ENCODE results near the gene KLF16. TPM values are rescaled to one million over a fixed set of nuclear protein-coding genes. Genes with fewer than 3 reads are reported as not detected.
A peak's percentile ranks its signal among the peaks of the same experiment; 100 is the strongest.

The KLF16 gene
- total RNA-seq, 4 donors from 2014 or later: 1.8 to 6.4 (median 3.4) TPM

DNA sequence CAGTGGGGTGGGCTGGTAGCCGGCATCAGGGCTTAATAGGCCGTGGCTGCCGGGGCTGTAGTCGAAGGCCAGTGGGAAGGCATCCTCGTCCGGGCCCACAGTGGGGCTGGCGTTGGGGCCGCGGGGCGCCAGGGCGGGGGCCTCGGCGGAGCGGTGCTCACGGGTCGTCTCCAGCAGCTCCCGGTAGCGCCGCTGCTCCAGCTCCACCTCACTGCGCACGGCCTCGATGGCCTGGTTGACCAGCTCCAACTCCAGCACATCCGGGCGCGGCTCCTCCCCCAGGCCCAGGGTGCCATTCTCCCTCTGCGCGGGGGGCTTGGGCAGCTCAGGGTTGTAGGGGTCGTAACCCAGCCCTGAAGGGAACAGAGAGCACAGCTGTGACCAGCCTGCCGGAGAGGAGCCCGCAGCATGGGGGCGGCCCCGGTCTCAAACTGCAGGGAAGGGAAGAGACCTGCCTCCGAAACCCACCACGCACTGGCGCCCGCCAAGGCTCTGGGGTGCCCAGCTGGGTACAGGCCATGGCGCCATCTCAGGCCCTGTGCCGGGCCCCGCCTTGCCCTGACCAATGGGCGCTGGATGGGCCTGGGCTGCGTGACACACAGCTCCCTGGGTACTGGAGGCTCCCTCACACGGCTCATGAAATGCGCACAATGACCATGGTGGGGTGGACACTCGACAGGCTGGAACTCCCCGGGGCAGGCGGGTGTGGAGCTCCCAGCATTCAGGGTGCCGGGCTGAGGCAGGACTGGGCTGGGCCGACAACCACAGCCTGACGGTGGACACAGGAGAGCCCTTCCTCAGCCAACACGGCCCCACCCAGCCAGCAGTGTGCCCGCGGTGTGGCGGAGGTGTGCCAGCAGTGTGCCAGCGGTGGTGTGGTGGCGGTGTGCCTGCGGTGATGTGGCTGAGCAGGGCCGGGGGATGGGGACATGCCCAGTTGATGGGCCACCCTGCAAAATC is 34.8 kb downstream of the KLF16 start:
- Histone ChIP-seq H3K27ac (no peak overlapping the region), H3K9me3 (no peaks in the 10 kb centered on the region), H3K4me1 (peaks cover 0 to 10% of the 10 kb centered on the region in 2 donors), H3K27me3 (no peaks in the 10 kb centered on the region), H3K4me3 (replicated peaks in 1 of 3) (no peak overlapping the region), H3K36me3 (peaks cover 3 to 25% of the 10 kb centered on the region in 2 donors)
- no peak for TF ChIP-seq POLR2A (IDR thresholded peaks at IDR 0.05)
- TF ChIP-seq, protein P1, sequence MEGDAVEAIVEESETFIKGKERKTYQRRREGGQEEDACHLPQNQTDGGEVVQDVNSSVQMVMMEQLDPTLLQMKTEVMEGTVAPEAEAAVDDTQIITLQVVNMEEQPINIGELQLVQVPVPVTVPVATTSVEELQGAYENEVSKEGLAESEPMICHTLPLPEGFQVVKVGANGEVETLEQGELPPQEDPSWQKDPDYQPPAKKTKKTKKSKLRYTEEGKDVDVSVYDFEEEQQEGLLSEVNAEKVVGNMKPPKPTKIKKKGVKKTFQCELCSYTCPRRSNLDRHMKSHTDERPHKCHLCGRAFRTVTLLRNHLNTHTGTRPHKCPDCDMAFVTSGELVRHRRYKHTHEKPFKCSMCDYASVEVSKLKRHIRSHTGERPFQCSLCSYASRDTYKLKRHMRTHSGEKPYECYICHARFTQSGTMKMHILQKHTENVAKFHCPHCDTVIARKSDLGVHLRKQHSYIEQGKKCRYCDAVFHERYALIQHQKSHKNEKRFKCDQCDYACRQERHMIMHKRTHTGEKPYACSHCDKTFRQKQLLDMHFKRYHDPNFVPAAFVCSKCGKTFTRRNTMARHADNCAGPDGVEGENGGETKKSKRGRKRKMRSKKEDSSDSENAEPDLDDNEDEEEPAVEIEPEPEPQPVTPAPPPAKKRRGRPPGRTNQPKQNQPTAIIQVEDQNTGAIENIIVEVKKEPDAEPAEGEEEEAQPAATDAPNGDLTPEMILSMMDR (IDR thresholded peaks at IDR 0.05): no peak
- WGBS, 2 donors: 93 to 96% methylated on average over 8 to 34 of the region's 57 CpGs
- intact Hi-C loops (cut with DNase I): no loop called here
- DNase-seq: no peak

DNA sequence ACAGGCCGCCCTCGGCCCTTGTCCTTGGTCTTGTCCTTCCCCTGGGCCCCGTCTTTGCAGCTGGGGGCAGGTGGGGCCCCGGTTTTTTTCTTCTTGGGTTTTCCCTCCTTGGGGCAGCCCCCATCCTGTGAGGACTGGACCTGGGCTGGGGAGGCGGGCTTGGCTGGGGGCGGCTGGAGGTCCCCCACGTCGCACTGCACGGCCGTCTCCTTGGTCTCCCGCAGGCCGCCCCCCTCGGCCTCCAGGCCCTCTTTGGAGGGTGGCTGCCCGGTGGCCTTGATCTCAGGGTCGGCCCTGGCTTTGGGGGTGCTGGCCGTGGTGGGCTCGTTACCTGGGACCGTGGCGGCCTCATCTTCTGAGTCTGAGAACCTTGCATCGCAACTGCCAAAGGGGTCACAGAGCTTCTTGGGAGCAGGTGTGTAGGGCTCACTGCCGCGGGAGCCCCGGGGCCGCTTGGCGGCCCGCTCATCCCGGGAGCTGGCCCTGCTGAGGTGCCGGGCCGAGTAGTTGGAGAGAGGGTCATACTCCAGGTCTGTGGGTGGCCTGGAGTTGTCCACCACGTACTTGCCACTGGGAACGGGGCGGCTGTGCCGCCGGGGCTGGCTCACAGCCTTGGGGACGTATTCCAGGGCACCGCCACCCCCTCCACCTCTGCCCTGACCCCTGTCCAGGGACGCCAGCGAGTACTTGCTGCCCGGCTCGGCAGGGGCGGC is 35.7 kb downstream of the KLF16 start:
- Histone ChIP-seq H3K27me3 (no peaks in the 10 kb centered on the region), H3K27ac (no peak overlapping the region), H3K4me3 (replicated peaks in 1 of 3) (no peak overlapping the region), H3K4me1 (peaks cover 0 to 10% of the 10 kb centered on the region in 2 donors), H3K36me3 (peaks cover 3 to 31% of the 10 kb centered on the region in 2 donors), H3K9me3 (no peaks in the 10 kb centered on the region)
- intact Hi-C loops (cut with DNase I): no loop called here
- no peak for DNase-seq
- no peak for TF ChIP-seq POLR2A (IDR thresholded peaks at IDR 0.05)
- TF ChIP-seq, protein P1 (IDR thresholded peaks at IDR 0.05): no peak
- WGBS, 2 donors: 94 to 95% methylated on average over 11 to 13 of the region's 41 CpGs

DNA sequence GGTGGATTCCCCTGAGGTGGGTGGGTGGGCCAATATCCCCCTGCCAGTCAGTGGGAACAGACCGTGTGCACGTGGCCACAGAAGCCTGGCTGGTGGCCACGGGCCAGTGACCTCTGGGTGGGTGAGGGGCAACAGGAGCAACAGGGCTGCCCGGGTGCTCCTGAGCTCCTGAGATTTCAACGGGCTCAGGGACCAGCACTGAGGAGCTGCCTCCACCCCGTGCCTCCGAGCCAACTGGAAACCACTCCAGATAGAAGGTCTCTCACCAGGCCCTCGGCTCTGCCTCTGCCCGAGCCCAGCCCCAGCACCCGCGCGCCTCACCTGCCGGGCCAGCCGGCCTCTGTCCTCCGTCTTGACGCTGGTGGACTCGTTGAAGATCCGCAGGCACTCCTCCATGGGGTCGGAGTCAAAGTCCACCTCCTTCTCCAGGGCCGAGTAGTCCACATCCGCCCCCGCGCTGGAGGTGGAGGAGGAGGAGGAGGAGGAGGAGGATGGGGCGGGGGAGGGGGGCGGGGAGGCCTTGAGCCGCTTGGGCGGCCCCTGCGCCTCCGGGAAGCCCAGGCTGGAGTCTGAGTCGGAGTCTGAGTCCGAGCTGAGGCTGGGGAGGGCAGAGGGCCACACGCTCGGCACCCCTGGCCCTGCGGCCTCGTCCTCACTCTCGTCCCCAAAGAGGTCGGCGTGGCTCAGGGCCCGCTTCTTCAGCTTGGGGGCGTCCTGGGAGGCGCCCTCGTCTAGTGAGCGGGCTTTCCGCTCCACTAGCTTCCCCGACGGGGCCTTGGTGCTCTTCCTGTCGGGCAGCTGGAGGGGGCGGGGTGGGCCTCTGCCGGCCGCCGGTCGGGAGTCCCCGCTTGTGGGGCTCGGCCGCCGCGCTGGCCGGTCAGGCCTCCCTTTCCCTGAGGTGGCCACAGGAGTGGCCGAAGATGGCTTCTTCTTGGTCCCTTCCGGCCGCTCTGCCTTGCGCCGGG is 36.5 kb downstream of the KLF16 start:
- Histone ChIP-seq H3K27me3 (no peaks in the 10 kb centered on the region), H3K36me3 (peaks cover 4 to 31% of the 10 kb centered on the region in 2 donors), H3K4me3 (replicated peaks in 1 of 3) (no peak overlapping the region), H3K9me3 (no peaks in the 10 kb centered on the region), H3K4me1 (peaks cover 0 to 10% of the 10 kb centered on the region in 2 donors), H3K27ac (no peak overlapping the region)
- intact Hi-C loops (cut with DNase I): no loop called here
- DNase-seq: no peak
- TF ChIP-seq, protein P1 (IDR thresholded peaks at IDR 0.05): no peak
- TF ChIP-seq POLR2A (IDR thresholded peaks at IDR 0.05): no peak
- 66 to 69% methylated on average over 39 to 50 of the region's 63 CpGs for WGBS, 2 donors

DNA sequence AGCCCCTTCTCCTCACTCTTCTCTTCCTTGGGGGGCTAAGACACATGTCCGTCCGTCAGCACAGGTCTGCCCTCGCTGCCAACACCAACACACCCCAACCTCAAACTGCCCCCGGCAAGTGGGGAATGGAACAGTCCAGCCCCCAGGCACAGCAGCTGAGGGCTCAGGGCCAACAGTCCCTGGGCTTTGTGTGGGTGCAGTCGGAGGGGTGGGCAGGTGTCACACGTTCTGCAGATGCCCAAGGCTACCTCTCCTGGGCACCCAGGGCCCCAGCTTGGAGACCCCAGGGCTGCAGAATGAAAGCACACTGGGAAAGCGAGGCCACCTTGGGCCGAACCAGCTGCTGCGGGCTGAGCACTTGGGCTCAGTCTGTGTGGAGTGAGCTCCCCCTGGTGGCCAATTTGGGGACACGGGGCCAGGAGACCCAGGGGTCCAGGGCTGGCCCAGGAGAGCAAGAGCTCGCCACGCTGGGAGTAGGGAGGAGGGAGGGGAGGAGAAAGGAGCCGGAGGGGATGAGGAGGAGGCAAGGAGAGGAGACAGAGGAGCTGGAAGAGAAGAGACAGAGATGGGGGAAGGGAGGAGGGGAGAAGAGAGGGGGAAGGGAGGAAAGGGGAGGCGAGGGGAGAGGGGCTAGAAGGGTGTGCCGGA is 37.3 kb downstream of the KLF16 start:
- Histone ChIP-seq H3K4me3 (replicated peaks in 1 of 3) (no peak overlapping the region), H3K36me3 (peaks cover 9 to 35% of the 10 kb centered on the region in 2 donors), H3K9me3 (no peaks in the 10 kb centered on the region), H3K4me1 (peaks cover 0 to 10% of the 10 kb centered on the region in 2 donors), H3K27ac (no peak overlapping the region), H3K27me3 (no peaks in the 10 kb centered on the region)
- TF ChIP-seq, protein P1 (IDR thresholded peaks at IDR 0.05): peak; percentile 84 to 95 (median 88)
- TF ChIP-seq POLR2A (IDR thresholded peaks at IDR 0.05): no peak
- peak; percentile 70 to 77 for DNase-seq
- 34 to 45% methylated on average over 12 to 15 of the region's 15 CpGs for WGBS, 2 donors
- intact Hi-C loops (cut with DNase I): no loop called here

Measured in thyroid gland (tissue), 4 donors.